GM19468 (cell line): ENCODE results near the gene IBA57.

Source experiments
- ATAC-seq: cut with Tn5 transposase; IDR thresholded peaks from one replicate; pipeline ENCODE4 v1.9.1; 2021; ENCODE audit warnings: mild to moderate bottlenecking, moderate library complexity, moderate number of reproducible peaks; ENCODE audit not compliant: unreplicated experiment; ENCODE audit errors: extremely low read depth

IBA57 gene

GRCh38 chr1:228144193-228144992 is 21.2 kb upstream of the IBA57 start:
- ATAC-seq: no peak

GRCh38 chr1:228144993-228145343 is 20.6 kb upstream of the IBA57 start:
- ATAC-seq: no peak

DNA sequence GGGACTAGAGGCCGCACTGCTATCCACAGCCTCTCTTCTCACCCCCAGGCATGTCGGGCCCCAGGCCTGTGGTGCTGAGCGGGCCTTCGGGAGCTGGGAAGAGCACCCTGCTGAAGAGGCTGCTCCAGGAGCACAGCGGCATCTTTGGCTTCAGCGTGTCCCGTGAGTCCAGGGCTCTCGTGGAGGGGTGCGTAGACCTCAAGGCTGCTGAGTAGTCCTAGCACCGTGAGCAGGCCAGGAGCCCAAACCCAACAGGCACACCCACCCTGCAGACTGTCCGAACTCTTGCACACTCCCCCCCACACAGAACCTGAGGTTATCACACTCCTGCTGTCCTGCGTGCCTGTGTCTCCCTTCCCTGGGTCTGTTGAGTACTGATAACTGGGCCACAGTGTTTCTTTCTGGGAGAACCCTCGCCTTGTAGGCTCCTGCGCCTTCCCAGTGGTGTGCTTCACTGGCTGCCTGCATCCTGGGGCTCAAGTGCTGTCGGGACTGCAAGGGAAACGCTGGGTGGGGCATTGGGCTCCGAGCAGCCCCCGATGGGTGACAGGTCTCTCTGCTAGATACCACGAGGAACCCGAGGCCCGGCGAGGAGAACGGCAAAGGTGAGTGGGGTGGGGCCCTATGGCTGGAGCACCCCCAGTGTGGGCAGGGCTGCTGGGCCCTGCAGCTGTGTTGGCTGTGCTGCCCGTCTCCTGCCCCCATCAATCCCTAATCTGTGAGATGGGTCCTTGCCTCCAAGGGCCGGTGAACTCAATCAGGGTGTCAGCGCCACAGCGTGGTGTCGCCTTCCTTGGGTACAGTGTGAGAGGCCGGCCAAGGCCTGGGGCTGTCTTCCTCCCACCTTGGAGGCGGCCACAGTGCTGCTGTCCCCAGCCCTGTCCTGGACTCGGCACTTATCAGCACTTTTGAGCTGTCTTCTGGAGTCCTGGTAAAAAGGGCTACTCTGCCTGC is 19.9 kb upstream of the IBA57 start:
- ATAC-seq: no peak

GRCh38 chr1:228146417-228147150 is 19.0 kb upstream of the IBA57 start:
- ATAC-seq: no peak

DNA sequence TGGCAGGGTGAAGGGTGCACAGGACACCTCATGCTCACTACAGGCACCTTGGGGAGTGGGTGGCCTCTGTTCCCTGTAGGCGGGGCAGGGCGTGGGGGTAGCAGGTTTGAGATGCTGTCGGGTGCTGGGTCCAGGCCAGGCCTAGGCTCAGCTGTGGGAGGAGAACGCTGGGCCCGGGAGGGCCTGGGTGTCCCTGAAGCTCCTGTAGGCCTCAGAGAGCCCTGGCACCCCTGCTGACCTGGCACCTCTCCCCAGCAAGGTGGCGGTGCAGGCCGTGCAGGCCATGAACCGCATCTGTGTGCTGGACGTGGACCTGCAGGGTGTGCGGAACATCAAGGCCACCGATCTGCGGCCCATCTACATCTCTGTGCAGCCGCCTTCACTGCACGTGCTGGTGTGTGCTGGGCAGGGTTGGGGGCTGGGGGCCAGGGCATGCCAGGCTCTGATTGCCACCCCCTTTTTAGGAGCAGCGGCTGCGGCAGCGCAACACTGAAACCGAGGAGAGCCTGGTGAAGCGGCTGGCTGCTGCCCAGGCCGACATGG is 18.4 kb upstream of the IBA57 start:
- no peak for ATAC-seq

- no peak for ATAC-seq
These were observed 17.8 kb upstream of the IBA57 start for GRCh38 chr1:228147768-228148167.

DNA sequence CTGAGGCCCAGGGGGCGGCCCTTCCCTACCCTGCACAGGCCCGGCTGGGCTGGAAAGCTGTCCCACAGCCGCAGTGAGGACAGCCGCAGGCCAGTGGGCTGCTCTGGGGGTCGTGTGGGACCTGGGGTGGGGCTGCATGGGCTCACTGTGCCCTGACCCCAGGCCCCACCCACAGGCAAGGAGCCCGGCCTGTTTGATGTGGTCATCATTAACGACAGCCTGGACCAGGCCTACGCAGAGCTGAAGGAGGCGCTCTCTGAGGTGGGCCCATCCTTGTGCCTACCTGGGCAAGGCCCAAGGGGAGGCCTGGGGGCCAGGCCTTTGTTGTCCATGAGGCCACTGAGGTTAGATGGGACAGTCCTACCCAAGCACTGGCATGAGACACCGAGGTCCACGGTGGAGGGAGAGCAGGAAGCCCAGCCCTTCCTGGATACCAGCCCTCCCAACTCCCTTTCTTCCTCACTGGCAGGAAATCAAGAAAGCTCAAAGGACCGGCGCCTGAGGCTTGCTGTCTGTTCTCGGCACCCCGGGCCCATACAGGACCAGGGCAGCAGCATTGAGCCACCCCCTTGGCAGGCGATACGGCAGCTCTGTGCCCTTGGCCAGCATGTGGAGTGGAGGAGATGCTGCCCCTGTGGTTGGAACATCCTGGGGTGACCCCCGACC is 17.3 kb upstream of the IBA57 start:
- no peak for ATAC-seq

DNA sequence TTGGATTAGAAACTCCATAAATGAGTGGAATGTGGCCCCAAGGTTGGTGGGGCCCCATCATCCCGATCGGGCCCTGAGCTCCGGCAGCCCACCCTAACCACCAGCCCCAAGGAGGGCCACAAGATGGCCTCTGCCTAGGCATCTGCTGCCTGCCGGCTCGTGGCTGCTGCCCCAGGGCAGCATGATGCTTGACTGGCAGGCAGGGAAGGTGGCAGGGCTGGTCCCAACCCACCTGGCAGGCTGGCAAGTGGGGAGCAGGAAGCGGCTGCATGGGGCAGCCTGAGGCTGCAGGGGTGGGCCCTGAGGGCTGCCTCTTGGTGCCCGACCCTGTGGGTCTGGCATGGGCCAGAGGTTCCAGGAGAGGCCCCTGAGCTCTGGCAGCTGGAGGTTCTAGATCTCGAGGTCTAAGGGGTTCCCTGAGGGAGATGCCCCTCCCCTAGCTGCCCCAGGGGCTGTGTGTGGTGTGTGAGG is 16.6 kb upstream of the IBA57 start:
- no peak for ATAC-seq

- no peak for ATAC-seq
These were observed 16.0 kb upstream of the IBA57 start, which contains the start of gene GJC2 for GRCh38 chr1:228149406-228150119. GJC2 (plus strand) TSS chr1:228149930; CDS start chr1:228157759, 7,829 bp downstream.

- no peak for ATAC-seq
These were observed 15.5 kb upstream of the IBA57 start for GRCh38 chr1:228150120-228150460.

- ATAC-seq: no peak
These were observed 15.0 kb upstream of the IBA57 start for GRCh38 chr1:228150461-228151179.

DNA sequence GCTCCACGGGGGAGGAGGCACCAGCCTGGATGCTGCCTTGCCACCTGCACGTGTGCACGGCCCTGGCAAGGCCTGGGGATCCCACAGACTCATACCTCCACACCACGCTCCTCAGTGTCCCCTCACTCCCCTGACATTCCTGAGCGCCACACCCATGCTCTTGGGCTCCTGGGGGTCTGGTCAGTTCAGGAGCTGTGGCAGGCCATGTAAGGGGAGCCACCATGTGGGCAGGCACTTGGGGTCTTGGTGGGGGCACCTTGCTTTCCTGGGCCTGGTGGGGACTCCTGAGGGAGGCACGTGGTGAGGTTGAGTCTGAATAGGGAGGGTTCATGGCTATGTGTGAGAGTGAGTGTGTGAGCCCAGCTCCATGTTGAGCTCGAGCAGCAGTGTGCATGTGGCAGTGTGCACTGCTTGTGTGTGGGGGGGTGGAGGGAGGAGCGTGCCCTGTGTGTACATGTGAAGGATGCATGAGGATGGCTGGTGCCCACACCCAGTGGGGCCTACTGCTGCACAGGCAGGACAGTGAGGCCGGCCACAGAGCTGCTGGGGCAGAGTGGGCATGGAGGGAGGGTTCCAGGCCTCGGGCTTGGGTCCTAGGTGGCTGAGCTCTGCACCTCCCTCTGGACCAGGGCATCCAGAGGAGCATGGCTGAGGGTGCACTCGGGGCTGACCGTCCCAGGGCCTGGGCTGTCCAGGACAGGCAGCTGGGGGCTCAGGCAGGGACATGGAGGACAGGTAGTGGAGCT is 14.3 kb upstream of the IBA57 start:
- no peak for ATAC-seq

DNA sequence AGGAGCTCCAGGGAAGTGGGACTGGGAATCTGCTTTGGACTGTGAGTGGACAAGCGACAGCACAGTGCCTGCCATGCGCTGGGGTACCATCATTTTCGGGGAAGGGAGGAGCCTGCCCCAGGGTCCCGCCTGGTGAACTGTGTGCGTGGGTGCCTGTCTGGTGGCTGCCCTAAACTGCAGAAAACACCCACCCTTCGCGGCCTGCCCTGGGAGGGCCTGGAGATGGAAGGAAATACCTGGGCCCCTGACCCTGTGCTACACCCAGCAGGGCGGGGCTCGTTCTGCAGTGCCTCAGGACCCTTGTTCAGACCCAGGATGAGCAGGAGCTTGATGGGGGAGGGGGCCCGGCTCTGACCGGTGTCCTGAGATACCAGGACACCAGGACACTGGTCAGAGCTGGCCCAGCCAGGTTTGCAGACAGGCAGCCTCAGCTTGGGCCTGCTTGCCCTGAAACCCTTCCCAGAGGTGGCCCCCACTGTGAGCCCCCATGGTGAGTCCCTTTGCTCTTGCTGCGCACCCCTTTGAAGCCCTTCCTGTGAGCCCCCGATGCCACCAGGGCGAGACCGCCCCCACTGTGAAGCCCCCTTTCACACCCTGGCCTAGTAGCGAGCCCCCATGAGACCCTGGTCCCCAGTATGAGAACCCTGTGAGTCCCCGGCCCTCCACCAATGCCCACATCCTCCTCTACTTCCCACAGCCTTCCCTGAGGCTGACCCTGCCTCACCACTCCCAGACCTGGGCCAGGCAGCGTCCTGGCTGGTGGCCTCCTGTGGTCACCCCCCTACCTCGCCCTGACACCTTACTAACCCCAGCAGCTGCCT is 13.3 kb upstream of the IBA57 start:
- no peak for ATAC-seq

DNA sequence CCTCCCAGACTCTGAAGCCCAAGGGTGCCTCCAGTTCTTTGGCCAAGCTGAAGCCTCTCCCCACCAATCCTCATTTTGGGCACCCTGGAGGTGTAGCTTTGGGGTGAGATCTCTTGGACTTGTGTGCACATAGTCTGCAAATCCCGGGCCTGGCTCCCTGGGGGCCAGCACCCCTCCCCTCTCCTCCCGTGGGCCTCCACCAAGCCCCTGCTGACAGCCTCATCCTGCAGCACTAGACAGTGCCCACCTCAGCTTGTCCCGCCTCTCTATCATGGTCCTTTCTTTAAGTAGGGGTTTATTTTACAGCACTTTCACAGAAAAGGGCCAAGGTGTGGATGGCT is 12.7 kb upstream of the IBA57 start:
- no peak for ATAC-seq

- no peak for ATAC-seq
These were observed 11.5 kb upstream of the IBA57 start for GRCh38 chr1:228154021-228154669.

DNA sequence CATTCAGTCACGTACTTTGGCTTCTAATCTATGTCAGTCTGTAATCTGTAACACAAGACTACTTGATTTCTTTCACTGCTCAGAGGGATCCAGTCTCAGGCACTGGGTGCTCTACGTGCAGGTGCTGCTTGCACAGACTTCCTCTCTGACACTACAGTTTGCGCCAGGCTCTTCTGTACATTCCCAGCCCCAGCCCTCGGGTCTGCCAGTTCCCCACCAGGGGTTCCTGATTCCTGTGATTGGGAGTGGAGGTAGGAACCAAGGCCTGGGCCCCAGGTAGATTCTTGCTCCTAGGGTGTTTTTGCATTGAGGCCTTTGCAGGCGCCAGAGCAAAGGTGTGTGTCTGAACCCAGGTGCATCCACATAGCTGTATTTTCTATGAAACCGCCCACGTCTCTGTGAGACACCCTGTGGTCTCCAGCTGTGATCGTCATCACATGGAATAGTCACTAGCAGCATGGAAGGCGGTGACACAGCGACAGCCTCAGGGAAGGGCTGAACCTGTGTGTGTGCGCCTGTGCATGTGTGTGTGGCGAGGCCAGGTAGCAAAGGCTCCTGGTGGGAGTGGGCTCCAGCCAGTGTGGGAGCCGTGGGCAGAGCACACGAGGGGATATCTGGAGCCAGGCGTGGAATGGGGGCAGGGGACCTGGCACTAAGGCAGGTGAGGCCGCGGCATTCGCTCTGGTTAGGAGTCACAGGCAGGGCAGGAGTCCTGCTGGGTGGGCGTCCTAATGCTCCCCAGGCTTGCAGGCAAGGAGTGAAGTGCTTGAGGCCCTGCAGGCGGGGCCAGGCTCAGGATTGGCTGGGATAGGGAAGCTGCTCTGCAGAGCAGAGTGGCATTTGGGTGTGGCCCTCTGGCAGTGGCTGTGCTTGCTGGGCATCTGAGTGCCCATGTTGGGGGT is 10.7 kb upstream of the IBA57 start:
- ATAC-seq: no peak
